AG04450 (cell line): ENCODE results near the gene RDM1. TPM values are rescaled to one million over a fixed set of nuclear protein-coding genes. Genes with fewer than 3 reads are reported as not detected.

Source experiments
- CTCF ChIA-PET: fragments of 300-600, 350-600 bp; formaldehyde crosslinking; extraction: SDS; loops from one replicate; lab custom pipeline; 2022; ENCODE audit warnings: antibody characterized with exemption, inconsistent platforms; lab: Charles Lee
- POLR2A ChIA-PET: fragments of 350-600 bp; formaldehyde crosslinking; extraction: SDS; loops from one replicate; lab custom pipeline; 2021; ENCODE audit warnings: antibody characterized with exemption, inconsistent platforms; lab: Yijun Ruan, JAX
- DNase-seq: peaks from one replicate; pipeline ENCODE4 v3.0.0-alpha.2; 2011; ENCODE audit warnings: low read depth, low spot score
- H3K27ac ChIP-seq: one replicate; pipeline ENCODE4 v1.5.1; 2012; ENCODE audit warnings: low read depth, low read length, control low read depth
- H3K27me3 ChIP-seq: one replicate; pipeline ENCODE4 v1.6.0; 2012; ENCODE audit warnings: low read length; ENCODE audit not compliant: control insufficient read depth, insufficient read depth
- H3K4me3 ChIP-seq: 2 replicates; pipeline ENCODE4 v1.5.1; 2011; ENCODE audit warnings: mild to moderate bottlenecking, low read depth, low read length, control low read depth
- H3K9me3 ChIP-seq: 2 replicates; pipeline ENCODE4 v1.5.1; 2012; ENCODE audit warnings: low read length; ENCODE audit not compliant: control insufficient read depth, insufficient read depth
- polyA plus RNA-seq: library from polyadenylated mRNA; depleted of rRNA; stranded (reverse); fragments of >200 nt; gene quantifications from 2 replicates; pipeline ENCODE4 v1.2.3, GENCODE V29; 2011
- TF ChIP-seq, protein P1 (sequence below): IDR thresholded peaks from 2 replicates; pipeline ENCODE4 v1.5.1; 2011; ENCODE audit warnings: low read depth, low read length, control low read depth, inconsistent platforms

Gene RDM1
- polyA plus RNA-seq, 1 experiment: not detected

DNA sequence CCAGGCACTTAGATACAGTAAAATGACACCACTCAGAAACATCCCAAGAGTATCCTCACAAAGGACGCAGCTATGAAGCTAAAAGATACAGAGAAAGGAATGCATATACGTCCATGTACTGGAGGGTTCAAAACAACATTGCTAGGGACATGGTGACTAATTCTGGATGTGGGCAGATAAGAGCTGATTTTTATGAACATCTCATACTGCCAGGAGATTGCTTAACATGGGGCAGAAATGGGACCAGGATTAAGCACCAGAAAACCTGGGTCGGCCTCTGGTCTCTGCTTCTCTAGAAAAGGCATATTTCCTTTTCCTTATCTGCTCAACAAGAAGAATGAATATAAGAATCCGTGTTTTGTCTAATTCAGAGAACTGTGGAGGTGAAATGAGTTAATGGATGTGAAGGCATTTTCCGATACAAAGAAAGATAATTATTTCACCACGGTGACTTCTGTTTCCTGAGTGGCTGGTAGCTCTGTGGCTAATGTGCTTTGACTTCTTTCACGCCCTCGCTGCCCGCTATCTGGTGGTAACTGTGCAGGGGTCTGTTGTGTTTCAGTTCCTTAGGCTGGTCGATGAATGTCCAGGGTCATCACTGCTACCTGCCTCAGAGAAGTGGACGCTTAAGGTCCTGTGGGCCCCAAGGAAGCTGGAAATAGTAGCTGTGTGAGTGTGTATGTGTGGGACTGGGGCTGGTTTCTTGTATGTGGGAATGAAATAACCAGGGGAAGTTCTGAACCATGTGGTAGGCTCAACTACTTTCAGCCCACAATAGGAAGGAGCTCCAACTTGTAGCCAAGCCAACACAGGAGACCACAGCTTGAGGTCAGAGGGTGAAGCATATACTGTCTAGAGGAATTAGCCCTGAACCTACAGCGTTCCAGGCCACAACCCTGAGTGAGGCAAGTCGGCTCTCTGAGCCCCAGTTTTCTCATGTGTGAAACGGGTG is 34.7 kb downstream of the RDM1 start:
- H3K27ac ChIP-seq: no peak overlapping the region
- POLR2A ChIA-PET: no interaction called here
- H3K4me3 ChIP-seq: no peak overlapping the region
- H3K27me3 ChIP-seq: peaks cover 2% of the 10 kb centered on the region
- H3K9me3 ChIP-seq: no peaks in the 10 kb centered on the region
- DNase-seq: no peak
- TF ChIP-seq, protein P1, sequence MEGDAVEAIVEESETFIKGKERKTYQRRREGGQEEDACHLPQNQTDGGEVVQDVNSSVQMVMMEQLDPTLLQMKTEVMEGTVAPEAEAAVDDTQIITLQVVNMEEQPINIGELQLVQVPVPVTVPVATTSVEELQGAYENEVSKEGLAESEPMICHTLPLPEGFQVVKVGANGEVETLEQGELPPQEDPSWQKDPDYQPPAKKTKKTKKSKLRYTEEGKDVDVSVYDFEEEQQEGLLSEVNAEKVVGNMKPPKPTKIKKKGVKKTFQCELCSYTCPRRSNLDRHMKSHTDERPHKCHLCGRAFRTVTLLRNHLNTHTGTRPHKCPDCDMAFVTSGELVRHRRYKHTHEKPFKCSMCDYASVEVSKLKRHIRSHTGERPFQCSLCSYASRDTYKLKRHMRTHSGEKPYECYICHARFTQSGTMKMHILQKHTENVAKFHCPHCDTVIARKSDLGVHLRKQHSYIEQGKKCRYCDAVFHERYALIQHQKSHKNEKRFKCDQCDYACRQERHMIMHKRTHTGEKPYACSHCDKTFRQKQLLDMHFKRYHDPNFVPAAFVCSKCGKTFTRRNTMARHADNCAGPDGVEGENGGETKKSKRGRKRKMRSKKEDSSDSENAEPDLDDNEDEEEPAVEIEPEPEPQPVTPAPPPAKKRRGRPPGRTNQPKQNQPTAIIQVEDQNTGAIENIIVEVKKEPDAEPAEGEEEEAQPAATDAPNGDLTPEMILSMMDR: no peak
- CTCF ChIA-PET: no interaction called here

DNA sequence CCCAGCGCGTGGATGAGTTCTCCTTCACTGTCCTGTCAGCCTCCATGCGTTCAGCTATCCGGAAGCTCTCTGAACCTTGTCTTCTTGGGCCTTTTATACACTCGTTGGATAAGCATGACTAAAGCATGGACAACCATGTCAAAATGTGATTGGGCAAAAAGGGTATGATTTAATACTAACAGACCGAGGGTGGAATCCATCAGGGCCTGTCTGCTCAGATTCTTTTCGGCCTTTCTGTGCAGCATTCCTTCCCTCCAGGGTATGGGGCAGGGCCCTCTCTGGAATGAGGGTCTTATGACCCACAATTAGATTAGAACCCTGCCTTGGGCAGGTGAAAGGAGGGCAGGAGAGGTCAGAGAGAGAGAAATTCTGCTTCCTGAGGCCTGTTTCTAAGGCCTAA is 36.4 kb downstream of the RDM1 start:
- ChIA-PET CTCF (no interaction called here), POLR2A (no interaction called here)
- Histone ChIP-seq H3K9me3 (no peaks in the 10 kb centered on the region), H3K27me3 (no peaks in the 10 kb centered on the region), H3K27ac (no peak overlapping the region), H3K4me3 (no peak overlapping the region)
- no peak for DNase-seq
- TF ChIP-seq, protein P1: no peak

DNA sequence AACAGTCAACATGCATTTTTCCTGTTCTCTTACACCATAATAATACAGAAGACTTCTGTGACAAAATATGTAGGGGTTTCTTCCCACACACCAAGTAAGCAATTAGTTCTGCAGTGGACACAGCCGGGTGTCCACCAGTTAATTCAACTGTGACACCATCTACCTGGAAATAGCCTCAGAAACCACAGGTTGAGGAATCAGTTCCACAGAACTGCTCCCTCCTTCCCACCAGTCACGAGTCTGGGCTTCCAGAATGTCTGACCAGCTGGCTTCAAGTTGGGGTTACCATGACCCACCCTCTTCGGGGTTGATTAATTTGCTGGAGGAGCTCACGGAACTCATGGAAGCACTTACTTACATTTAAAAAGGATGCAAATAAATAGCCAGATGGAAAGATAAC is 36.8 kb downstream of the RDM1 start:
- Histone ChIP-seq H3K27me3 (no peaks in the 10 kb centered on the region), H3K4me3 (no peak overlapping the region), H3K27ac (no peak overlapping the region), H3K9me3 (no peaks in the 10 kb centered on the region)
- ChIA-PET POLR2A (no interaction called here), CTCF (no interaction called here)
- no peak for DNase-seq
- TF ChIP-seq, protein P1: no peak

DNA sequence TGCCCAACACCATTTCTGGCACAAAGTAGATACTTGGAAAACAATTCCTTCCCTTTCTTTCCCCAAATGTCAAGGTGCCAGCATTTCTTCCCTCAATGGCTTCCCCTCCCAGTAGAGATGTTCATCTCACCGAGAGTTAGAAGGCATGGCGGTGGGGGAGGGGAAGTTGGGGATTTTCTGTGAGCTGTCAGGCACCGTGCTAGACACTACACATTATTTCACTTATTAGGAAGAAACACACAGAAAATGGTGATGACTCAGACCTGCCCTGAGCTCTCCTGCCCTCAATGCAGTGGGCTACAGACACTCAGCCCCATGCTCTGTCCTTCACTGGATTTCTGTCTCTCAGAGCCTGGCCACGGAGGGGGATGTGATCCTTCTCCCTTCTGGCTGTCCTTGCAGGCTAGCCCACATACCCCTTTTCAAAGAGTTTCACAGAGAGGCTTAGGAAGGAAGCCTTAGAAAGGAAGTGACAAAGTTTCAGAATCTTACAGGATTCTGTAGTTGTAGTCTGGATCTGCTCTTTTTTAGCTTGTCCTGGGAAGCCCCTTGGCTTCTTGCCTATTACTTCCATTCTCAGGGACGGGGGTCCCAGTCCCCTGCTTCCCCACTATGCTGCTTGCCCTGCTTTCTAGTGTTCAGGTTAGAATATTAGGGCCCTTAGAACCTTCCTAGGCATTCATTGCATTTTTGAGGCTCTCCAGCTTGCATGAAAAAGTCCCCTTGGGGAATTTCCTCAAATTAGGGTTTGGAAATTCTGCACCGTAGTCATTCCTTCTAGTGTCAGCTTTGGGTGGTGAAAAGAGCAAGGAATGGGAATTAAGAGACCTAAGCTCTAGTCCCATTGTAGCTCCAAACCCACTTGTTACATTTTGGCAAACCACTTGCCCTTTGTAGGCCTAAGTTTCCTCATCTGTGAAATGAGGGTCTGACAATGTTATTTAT is 38.2 kb downstream of the RDM1 start:
- TF ChIP-seq, protein P1: no peak
- ChIA-PET CTCF (no interaction called here), POLR2A (no interaction called here)
- no peak overlapping the region for H3K27ac ChIP-seq
- DNase-seq: no peak
- H3K9me3 ChIP-seq: no peaks in the 10 kb centered on the region
- H3K4me3 ChIP-seq: no peak overlapping the region
- H3K27me3 ChIP-seq: no peaks in the 10 kb centered on the region

DNA sequence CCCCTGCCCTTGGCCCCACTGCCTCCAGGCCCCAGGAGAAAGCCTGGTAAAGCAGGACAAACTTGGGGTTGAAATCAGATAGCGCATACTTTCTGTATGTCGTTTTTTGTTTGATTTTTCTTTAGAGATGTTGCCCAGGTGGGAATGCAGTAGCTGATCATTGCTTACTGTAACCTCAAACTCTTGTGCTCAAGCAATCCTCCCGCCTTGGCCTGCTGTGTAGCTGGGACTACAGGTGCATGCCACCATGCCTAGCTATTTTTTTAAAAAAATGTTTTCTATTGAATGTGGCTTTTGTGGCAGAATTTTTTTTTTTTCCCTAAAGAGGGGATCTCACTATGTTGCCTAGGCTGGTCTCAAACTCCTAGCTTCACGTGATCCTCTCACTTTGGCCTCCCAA is 39.3 kb downstream of the RDM1 start:
- no peak for DNase-seq
- TF ChIP-seq, protein P1: no peak
- H3K27me3 ChIP-seq: no peaks in the 10 kb centered on the region
- POLR2A ChIA-PET: no interaction called here
- H3K4me3 ChIP-seq: no peak overlapping the region
- no peaks in the 10 kb centered on the region for H3K9me3 ChIP-seq
- H3K27ac ChIP-seq: no peak overlapping the region
- CTCF ChIA-PET: no interaction called here
